Activated naive CD4-positive, alpha-beta T cell treated with anti-CD3 and anti-CD28 coated beads, Interleukin-2, amount 50 U/mL, for 24 hours (primary cell): Measurements from ENCODE around the gene RNF14.

Experiments used
- H3K27ac Mint-ChIP-seq: one replicate; pipeline ENCODE4 v1.8.0; 2021; ENCODE audit warnings: mild to moderate bottlenecking, mixed read lengths
- H3K27me3 Mint-ChIP-seq: one replicate; pipeline ENCODE4 v1.8.0; 2021; ENCODE audit warnings: mixed read lengths
- H3K36me3 Mint-ChIP-seq: one replicate; pipeline ENCODE4 v1.8.0; 2021; ENCODE audit warnings: mixed read lengths
- H3K4me1 Mint-ChIP-seq: one replicate; pipeline ENCODE4 v1.8.0; 2021; ENCODE audit warnings: mixed read lengths
- H3K4me3 Mint-ChIP-seq: one replicate; pipeline ENCODE4 v1.8.0; 2021; ENCODE audit warnings: mild to moderate bottlenecking, mixed read lengths
- H3K9me3 Mint-ChIP-seq: one replicate; pipeline ENCODE4 v1.8.0; 2021; ENCODE audit warnings: mixed read lengths

RNF14 gene

DNA sequence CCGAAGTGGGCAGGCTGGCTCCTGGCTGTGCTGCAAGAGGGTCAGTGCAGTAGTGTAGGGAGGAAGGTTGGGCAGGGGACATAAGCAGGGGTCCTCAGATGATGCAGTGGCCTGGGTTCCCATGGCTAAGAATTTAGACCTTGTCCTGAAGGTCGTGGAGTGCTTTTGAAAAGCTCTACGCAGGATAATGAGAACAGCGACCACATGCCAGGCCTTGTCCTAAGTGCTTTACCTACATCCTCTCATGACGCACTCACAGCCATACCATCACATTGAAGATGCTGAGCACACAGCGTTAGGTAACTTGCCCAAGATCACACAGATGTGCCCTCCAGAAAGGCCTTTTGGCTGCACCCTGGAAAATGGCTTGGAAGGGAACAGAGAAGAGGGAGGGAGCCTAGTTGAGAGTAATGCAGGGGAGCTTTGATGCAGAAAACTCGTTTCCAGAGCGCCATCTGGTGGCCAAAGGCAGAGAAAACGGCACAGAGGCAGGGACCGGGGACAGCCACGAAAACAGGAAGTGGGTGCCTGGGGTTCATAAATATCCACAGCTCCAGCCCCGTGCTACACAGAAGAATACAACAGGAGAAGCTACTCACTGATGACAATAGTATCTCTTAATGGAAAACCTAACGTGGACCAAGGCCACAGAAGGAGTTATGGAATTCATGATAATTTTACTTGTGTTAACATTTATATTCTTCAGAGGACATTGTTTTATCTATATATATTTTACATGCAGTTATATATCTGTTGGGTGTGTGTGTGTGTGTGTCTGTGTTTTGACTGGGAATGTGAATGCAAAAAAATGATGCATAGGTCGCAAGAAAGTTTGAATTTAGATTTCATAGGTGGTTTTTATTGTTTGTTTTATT is 8.2 kb upstream of the RNF14 start:
- H3K4me1 Mint-ChIP-seq, result peaks cover 40% of the 10 kb centered on the region

DNA sequence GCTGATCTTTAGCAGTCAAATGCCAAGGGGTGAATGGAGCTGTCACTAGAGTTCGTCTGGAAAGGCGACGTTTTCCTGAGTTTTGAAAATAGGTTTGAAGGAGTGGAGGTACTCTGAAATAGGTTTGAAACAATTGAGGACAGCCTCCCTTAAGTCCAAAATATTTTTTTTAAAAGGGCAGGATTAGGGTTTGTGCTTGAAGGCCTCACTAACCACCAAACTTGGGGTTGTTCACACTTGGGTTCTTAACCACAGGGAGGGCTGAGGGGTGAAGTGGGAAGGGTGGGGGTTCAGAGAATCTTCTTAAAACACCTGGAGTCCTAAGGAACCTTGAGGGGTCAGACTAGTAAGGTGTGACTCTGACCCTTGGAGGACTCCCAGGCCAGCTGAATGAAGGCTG is 7.4 kb upstream of the RNF14 start:
- Mint-ChIP-seq H3K9me3 (no peaks in the 10 kb centered on the region), H3K27ac (peak overlapping the region; percentile 90), H3K36me3 (no peaks in the 10 kb centered on the region), H3K4me1 (peaks cover 40% of the 10 kb centered on the region), H3K27me3 (no peaks in the 10 kb centered on the region), H3K4me3 (no peak overlapping the region)

More for the DNA sequence above, 8.2 kb upstream of the RNF14 start:
- H3K27ac Mint-ChIP-seq, result peak overlapping the region; percentile 90
- no peaks in the 10 kb centered on the region for H3K36me3 Mint-ChIP-seq
- H3K9me3 Mint-ChIP-seq, result no peaks in the 10 kb centered on the region
- no peaks in the 10 kb centered on the region for H3K27me3 Mint-ChIP-seq
- H3K4me3 Mint-ChIP-seq, result peak overlapping the region; percentile 27

DNA sequence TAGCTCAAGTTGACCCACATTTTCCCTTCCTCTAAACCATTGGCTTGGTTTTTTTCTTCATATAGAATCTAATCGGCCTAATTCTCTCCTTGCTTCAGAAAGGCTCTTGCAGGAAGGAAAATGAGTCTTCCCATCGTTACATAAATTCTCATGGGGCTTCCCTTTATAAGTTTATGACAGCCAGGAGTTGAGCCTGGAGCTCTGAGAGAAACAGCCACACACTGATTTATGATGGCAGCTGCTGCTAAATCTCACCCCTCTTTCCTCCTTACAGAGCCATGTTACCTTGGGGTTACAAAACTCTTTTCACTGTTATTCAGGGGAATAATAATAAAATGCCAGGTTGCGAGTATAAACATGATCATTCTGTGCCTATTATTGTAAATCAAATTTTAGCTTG is 5.2 kb upstream of the RNF14 start:
- Mint-ChIP-seq H3K27ac (no peak overlapping the region), H3K4me3 (no peak overlapping the region), H3K27me3 (no peaks in the 10 kb centered on the region), H3K9me3 (no peaks in the 10 kb centered on the region), H3K4me1 (peaks cover 32% of the 10 kb centered on the region), H3K36me3 (no peaks in the 10 kb centered on the region)

DNA sequence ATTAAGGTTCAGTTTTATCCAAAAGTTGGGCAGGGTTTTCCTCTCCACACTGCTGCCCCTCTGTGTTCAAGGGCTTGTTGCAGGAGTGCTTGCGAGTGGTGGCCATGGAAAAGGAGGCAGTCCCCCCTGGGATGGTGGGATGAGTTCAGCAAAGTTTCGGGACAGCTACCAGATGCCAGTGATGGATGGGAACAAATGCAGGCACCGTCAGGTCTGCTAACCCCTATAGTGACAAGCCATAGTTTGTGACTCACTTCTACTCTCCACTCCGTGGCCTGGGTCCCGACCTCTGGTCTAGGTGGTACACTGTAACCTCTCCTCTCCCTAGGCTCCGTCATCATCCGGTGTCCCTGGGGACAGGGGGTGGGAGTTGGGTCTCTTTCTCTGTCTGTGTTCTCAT is 3.8 kb upstream of the RNF14 start:
- Mint-ChIP-seq H3K9me3 (no peaks in the 10 kb centered on the region), H3K36me3 (no peaks in the 10 kb centered on the region), H3K4me1 (peaks cover 27% of the 10 kb centered on the region), H3K27me3 (no peaks in the 10 kb centered on the region), H3K27ac (no peak overlapping the region), H3K4me3 (no peak overlapping the region)

DNA sequence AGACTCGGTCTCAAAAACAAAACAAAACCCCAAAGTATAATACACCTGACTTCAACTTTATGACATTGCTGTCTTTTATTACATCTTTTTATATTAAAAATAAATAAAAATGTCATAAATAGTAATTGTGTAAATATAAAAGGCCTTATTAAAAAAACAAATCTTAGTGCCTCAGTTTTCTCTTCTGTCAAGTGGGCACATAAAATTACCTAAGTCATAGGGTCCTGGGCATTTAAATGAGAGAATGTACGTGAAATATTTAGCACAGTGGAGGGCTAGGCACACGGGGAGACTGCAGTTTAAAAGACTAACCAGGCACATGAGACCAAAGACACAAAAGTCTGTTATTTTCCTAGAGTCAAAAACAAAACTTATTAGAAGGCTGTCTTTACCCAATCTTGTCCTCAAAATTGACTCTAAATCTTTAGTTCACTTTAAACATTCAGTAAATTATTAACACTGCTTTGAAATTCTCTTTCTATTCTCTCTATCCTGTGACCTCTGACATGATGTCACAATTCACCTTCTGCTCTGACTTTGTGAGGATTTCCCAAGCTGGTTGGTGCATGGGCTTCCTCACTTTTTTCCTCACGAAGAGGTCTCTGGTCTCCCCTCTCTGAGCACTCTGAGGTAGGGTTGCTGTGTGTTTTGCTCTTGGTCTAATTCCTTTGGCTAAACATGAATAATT is 2.5 kb upstream of the RNF14 start:
- Mint-ChIP-seq H3K36me3 (no peaks in the 10 kb centered on the region), H3K4me1 (peaks cover 24% of the 10 kb centered on the region), H3K27ac (no peak overlapping the region), H3K4me3 (no peak overlapping the region), H3K9me3 (no peaks in the 10 kb centered on the region), H3K27me3 (no peaks in the 10 kb centered on the region)

- Mint-ChIP-seq H3K9me3 (no peaks in the 10 kb centered on the region), H3K4me3 (no peak overlapping the region), H3K27me3 (no peaks in the 10 kb centered on the region), H3K4me1 (peaks cover 27% of the 10 kb centered on the region), H3K27ac (no peak overlapping the region), H3K36me3 (no peaks in the 10 kb centered on the region)
Observed at GRCh38 chr5:141966963-141967333, 2.0 kb upstream of the RNF14 start.

DNA sequence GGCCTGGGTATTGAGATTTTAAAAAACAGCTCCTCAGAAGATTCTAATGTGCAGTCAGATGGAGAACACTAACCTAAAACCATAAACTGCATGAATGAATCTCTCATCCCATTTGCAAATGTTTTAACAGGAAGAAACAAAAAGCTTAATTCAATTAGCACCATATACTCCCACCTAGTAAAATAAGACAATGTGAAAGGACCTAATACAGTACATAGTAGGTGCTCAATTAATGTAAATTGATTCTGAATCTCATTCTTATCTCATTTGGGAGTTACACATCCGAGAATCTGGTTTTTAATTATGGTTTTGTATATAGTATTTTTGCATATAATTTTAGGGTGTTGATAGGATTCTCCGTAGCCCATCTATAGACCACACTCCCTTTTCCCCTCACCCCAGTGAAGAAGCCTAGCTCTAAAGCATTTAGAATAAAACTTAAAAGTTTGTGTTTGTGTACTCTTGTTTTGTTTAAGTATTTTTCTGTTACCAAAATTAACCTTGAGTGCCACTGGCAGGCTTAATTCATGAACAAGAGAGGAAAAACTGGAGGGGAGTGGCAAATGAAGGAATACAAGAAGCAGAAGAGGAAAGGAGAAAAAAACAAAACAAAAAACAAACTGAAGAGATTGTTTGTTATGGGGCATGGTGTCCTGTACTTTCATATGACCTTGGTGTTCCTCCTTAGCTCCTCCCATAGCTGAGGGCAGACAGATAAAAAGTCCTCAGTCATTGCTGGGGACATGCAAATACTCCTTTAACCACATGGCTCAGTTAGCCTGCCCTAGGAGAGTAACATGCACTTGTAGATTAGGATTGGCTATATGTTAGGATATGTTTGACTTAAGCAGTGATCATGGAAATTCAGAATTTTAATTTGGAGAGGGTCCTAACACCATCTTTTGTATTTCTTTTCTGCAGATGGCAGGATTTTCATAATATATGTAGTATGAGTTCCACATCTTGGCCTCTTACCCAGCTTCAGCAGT is 1.2 kb downstream of the RNF14 start:
- Mint-ChIP-seq H3K36me3 (peaks cover 8% of the 10 kb centered on the region), H3K4me1 (peaks cover 49% of the 10 kb centered on the region), H3K27ac (peak overlapping the region; percentile 98), H3K9me3 (no peaks in the 10 kb centered on the region), H3K27me3 (no peaks in the 10 kb centered on the region), H3K4me3 (peak overlapping the region; percentile 98)

- Mint-ChIP-seq H3K27me3 (no peaks in the 10 kb centered on the region), H3K4me1 (peaks cover 56% of the 10 kb centered on the region), H3K9me3 (no peaks in the 10 kb centered on the region), H3K36me3 (peaks cover 13% of the 10 kb centered on the region), H3K27ac (peak overlapping the region; percentile 89), H3K4me3 (peak overlapping the region; percentile 67)
Observed at GRCh38 chr5:141973871-141974595, 5.1 kb downstream of the RNF14 start.

- Mint-ChIP-seq H3K27ac (no peak overlapping the region), H3K4me1 (peaks cover 39% of the 10 kb centered on the region), H3K9me3 (no peaks in the 10 kb centered on the region), H3K36me3 (peaks cover 15% of the 10 kb centered on the region), H3K4me3 (no peak overlapping the region), H3K27me3 (no peaks in the 10 kb centered on the region)
Observed at GRCh38 chr5:141976176-141976575, 7.3 kb downstream of the RNF14 start.

GRCh38 chr5:141978389-141978788 is 9.5 kb downstream of the RNF14 start:
- H3K27ac Mint-ChIP-seq, result no peak overlapping the region
- peaks cover 21% of the 10 kb centered on the region for H3K36me3 Mint-ChIP-seq
- H3K4me3 Mint-ChIP-seq, result no peak overlapping the region
- peaks cover 28% of the 10 kb centered on the region for H3K4me1 Mint-ChIP-seq
- no peaks in the 10 kb centered on the region for H3K9me3 Mint-ChIP-seq
- no peaks in the 10 kb centered on the region for H3K27me3 Mint-ChIP-seq

DNA sequence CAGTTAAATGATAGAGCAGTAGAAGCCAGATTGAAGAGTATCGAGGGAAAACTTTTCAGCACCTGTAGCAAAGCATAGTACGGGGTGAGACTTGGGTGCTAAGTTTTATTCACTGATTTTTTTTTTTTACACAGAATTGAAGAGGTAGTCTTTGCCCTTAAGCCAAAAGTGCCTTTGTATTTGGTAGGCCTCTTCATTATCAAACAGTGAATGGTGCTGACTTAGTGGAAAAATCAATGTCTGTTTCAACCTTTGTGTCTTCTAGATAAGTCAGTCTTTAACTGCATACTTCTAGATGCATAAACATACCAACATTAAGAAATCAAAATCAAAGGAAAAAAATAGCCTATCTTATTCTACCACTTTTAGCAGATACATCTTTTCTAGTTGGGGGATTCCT is 13.7 kb downstream of the RNF14 start:
- peaks cover 21% of the 10 kb centered on the region for H3K36me3 Mint-ChIP-seq
- H3K4me3 Mint-ChIP-seq, result no peak overlapping the region
- no peaks in the 10 kb centered on the region for H3K9me3 Mint-ChIP-seq
- no peaks in the 10 kb centered on the region for H3K27me3 Mint-ChIP-seq
- no peak overlapping the region for H3K27ac Mint-ChIP-seq
- H3K4me1 Mint-ChIP-seq, result no peaks in the 10 kb centered on the region

- H3K27me3 Mint-ChIP-seq, result no peaks in the 10 kb centered on the region
- no peaks in the 10 kb centered on the region for H3K9me3 Mint-ChIP-seq
- H3K4me3 Mint-ChIP-seq, result no peak overlapping the region
- H3K36me3 Mint-ChIP-seq, result peaks cover 18% of the 10 kb centered on the region
- H3K4me1 Mint-ChIP-seq, result no peaks in the 10 kb centered on the region
- H3K27ac Mint-ChIP-seq, result peak overlapping the region; percentile 36
Observed at GRCh38 chr5:141986072-141986471, 17.2 kb downstream of the RNF14 start.

DNA sequence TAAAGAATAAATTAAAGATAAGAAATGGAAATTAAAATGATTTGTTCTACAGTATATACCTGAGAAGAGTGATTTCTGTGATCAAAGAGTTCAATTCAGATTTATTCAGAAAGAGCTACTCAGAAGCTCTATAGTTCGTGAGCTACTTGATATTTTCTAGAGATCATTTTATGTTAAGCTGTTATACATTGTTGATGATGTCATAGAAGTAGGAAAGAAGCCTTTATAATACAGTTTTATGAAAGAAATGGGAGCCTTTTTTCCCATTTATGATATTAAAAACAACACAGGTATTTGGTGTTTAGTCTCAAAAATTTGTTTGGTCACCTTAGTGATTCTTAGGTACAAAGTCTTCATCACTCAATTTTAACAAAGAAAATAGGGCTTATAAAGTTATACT is 20.8 kb downstream of the RNF14 start:
- H3K27ac Mint-ChIP-seq, result no peak overlapping the region
- peaks cover 9% of the 10 kb centered on the region for H3K4me1 Mint-ChIP-seq
- no peak overlapping the region for H3K4me3 Mint-ChIP-seq
- no peaks in the 10 kb centered on the region for H3K9me3 Mint-ChIP-seq
- H3K36me3 Mint-ChIP-seq, result peaks cover 25% of the 10 kb centered on the region
- H3K27me3 Mint-ChIP-seq, result no peaks in the 10 kb centered on the region

DNA sequence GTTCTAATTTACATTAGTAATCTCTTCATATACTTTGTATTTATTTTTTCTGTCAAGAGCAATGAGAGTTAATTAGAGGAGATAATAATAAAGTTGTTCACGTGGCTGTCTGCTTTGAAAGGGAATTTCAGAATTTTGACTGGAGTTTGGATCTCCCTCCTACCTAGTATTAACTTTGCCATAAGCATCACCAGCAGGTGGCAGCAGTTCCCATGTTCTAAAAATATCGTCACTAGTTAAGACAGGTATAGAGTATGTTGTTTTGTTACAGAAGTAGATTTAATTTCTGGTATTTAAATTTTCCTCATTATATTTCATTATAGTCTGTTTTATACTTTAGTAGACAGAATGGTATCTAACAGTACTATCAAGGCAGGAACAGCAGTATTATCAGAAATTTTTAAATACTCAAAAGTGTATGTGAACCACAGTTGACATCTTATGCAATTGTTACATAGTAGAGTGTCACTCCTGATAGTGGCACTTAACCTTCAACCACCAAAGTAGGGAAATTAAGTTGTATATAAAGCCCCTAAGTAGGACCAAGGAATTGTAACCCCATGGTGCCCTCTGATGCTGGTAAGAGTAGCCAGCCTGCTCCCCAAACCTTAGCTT is 23.6 kb downstream of the RNF14 start:
- no peaks in the 10 kb centered on the region for H3K9me3 Mint-ChIP-seq
- no peak overlapping the region for H3K27ac Mint-ChIP-seq
- no peaks in the 10 kb centered on the region for H3K27me3 Mint-ChIP-seq
- no peak overlapping the region for H3K4me3 Mint-ChIP-seq
- H3K36me3 Mint-ChIP-seq, result peaks cover 21% of the 10 kb centered on the region
- peaks cover 12% of the 10 kb centered on the region for H3K4me1 Mint-ChIP-seq
